GM18502 (cell line): Measurements from ENCODE around the gene SLC7A1.

ENCODE experiments used
- ATAC-seq: cut with Tn5 transposase; IDR thresholded peaks from one replicate; pipeline ENCODE4 v1.9.1; 2021; ENCODE audit warnings: mild to moderate bottlenecking; ENCODE audit not compliant: unreplicated experiment, poor library complexity

The SLC7A1 gene

DNA sequence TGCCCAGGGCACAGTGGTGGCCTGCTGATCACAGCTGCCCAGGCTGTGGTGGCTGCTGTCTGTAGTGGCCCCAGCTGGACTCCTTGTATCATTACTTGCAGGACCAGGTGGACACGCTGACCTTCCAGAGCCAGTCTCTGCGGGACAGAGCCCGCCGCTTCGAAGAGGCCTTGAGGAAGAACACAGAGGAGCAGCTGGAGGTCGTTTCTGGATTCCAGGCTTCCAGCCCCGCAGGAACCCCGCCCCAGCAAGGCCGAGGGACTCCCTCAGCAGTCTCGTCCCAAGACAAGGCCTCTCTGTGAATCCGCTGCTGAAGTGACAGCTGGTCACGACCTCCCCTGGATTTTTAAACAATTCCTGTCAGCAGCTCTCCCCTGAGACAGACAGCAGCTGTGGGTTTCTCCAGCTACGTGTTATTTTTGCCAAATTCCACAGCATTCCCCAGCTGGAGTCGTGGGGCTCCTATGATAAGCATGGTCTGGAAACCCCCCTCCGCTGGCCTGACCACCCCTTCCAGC is 98.3 kb downstream of the SLC7A1 start:
- no peak for ATAC-seq

DNA sequence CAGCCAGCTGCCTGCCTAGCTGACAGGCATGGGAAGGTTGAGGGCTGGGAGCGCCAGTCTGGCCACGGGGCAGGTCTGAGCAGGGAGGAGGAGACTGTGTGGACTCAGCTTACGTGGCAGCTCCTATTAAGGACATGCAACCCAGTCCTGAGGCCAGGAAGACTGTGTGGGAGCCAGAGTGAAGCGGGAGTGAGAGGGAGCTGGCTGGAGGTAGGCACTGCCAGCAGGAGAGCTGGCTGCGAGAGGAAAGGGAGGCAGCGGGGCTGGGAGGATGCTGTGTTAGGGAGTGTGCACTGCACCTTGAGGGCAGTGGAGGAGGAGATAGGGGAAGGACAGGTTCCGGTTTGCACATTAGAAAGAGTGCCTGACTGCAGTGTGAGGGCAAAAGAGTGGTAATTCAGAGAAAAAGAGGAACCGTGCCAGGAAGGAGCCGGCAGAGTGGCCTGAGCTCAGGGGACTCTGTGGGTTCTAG is 99.2 kb downstream of the SLC7A1 start:
- peak; percentile 78 for ATAC-seq

DNA sequence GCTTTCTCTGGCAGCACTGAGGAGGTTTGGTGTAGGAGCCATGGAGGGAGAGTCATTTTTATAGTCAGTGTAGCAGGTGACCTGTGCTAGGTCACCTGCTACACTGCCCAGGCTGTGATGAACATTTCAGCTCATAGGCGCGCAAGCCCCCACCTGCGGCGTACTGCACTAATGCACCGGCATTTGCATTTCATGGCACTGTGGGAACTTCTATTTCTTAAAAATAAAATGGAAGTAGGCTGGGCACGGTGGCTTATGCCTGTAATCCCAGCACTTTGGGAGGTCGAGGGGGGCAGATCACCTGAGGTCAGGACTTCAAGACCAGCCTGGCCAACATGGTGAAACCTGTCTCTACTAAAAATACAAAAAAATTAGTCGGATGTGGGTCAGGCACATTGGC is 101.0 kb downstream of the SLC7A1 start:
- ATAC-seq, result no peak

DNA sequence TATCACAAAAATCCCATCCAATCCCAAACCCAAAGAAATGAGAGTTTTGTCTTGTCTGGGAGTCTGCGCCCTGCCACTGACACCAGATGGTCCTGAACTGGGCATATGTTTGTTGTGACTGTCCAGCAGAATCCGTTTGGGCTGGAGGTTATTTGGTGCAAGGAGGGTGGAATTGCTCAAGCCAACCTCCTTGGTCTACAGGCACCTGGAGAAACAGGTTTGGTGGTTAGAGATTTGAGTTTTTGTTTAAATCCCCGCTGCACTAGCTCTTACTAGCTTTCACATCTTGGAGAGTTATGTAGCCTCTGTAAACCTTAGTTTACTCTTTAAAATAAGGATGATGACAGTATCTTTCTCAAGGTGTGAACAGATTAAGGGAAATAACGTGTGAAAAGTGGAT is 101.7 kb downstream of the SLC7A1 start:
- no peak for ATAC-seq

DNA sequence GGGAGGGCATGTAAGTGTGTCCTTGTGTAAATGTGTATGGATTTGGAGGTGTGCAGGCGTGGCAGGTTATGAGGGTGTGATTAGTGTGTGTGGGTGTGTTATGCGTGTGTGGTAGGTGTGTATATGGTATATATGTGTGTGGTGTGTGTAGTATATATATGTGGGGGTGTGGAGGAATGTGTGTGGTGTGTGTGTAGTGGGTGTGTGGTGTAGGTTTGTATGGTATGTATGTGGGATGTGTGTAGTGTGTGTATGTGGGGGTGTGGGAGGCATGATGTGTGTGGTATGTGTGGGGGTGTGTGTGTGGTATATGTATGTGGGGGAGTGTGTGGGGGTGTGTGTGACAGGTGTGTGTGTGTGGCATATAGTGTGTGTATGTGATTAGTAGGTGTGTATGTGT is 104.2 kb downstream of the SLC7A1 start:
- ATAC-seq, result no peak

DNA sequence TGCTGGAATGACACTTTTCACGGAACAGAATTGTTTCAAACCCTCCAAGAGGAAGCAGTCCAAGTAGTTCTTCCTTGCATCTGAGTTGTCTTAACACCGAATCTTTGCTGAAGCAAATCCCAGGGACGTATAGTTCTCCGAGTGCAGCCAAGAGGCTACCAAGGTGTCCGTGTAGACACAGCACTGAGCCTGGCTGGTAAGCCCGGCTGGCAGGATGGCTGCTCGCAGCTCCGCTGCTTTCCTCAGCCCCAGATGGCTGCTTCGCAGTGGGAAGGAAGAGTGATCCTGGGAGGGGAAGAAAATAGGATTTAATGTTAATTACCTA is 105.0 kb downstream of the SLC7A1 start:
- no peak for ATAC-seq

DNA sequence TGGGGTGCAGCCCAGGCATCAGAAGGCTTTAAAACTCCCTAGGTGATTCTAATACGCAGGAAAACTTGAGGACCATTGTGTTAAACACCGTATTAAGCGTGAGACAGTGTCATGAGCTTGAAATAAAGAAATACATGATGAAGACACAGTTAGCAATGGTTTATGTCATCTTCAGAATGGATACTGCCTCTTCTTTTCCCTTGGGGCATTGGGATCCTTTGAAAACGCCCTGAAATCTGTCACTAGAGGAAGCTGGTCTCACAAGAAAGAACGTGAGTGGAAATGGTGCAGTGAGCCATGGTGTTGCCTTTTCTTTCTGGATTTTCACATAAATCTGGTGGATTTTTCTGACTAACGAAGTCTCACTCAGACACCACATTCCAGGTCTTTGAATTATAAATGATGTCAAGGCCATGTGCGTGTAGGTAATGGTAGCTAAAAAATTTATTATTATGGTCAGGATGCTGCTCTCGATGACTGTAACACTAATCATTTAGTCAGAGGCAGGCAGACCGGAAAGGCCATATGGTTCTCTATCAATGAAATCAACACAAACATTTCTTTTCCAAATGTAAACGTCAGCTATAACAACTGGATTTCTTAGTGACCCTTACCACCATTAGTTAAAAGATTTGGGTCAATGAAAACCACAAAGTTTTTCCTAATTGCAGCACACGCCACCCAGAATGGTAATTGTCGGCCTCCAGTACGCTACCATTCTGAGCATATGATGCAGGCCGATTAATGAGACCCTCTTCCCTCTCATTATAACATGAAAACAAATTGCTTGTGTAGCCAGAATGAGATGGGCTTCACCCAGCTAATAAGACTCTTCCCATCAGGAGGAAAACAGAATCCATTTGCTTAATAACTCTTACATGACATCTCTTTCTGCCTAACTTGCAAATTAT is 105.6 kb downstream of the SLC7A1 start:
- ATAC-seq, result no peak

DNA sequence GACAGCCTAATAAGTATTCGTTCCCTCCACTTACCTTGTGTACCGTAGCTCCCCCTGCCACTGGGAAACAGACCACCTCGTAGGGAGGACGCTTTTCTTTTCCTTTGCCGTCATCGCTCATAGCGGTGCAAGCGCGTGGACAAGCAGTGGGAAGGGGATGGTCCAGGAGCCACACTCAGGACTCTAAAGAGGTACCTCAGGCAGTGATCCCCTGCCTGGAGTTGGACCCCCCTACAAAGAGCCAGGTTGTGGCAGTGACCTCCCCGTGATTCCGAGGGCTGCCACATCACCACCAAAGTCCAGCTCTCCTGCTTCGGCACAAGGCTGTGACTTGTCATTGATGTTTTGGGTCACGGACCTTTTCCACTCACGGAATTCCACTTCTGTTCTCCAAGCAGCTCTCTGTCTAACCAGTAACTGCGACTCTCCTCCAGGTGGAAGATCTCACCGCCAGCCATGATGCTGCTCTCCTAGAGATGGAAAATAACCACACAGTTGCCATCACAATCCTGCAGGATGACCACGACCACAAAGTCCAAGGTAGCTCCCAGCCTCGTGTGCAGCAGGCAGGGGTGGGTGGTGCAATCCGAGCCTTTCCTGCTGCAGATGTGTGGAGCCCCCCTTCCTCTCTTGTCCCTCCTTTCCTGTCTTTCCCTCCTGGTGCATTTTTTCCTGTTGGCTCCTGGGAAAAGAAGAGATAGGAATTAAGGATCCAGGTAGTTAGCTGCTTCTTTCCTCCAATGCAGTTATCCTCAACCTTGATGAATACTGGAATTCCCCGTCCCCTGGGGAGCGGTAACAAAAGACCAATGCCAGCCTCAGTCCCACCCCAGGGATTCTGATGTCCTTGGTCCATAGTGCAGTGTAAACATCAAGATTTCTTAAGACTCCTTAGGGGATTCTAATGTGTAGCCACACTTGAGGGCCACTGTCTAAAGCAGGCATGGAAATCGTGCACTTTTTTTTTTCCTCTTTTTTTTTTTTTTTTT is 107.7 kb downstream of the SLC7A1 start:
- no peak for ATAC-seq

DNA sequence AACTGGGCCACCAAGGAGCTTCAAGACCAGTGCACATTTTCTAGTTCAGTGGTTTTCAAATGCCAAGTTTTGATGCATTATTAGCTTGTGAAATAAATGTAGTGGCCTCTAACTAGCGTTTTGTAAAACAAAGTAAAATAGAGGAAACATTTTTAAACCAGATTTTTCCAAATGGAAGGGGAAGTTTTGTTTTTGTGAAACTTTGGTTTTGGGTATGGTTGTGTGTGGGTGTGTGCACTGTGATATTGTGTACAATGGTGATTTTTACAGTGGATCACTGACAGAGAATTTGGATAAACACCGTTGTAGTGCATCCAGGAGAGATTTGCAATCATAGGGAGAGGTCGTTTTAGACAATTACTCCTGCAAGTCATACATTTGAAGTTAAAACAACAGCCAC is 108.9 kb downstream of the SLC7A1 start:
- no peak for ATAC-seq

DNA sequence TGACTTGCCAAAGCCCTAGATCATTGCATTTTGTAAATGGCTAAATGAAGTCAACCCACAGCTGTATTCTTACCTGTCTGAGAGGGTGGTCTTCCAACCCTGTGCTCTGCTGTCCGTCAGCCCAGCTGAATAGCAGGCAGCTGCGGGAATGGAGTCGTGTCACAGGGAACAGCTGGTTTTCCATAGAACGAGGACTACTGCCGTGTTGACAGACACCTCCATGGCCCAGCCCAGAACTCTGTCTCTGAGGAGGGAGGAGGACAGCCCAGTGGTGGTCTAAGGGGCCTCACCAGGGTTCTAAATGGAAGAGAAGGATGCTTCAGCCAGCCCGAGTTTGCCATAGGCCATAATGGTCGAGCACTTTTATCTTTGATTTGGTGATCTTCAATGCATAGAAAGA is 110.7 kb downstream of the SLC7A1 start:
- no peak for ATAC-seq

DNA sequence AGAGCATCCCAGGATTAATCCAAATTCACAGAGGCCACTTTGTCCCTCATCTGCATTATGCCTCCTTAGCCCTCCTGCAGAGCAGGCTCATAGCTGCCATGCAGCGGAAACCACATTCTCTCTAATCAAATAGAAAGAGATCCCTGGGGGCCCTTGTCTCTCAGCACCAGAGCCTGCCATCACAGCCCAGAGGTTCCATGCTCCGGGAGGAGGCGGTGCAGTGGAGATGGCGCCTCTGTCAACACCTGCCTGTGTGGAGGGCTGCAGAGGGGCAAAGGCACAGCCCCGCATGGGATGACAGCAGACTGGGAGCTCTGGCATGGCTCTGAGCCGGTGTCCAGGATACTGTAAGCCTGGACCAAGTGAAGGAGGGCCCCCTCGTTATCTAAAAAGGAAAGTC is 111.3 kb downstream of the SLC7A1 start:
- no peak for ATAC-seq

DNA sequence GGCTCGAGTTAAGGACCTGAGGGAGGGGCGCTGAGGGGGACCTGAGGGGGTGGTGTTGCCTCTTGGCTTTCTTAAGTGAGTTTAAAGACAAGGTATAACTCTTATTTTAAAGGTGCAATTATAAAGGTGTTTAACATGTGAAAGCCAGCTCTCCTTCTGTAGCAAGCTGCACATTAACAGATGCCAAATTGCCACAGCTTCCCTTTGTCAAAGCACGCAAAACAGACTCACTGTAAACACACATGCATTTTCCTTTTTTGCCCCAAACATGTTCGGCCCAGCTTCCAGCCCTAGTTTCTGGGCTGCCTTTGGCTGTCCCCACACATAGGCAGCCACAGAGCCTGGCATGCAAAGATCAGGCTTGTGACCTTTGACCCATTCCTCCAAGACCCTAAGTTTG is 111.9 kb downstream of the SLC7A1 start:
- ATAC-seq, result no peak

DNA sequence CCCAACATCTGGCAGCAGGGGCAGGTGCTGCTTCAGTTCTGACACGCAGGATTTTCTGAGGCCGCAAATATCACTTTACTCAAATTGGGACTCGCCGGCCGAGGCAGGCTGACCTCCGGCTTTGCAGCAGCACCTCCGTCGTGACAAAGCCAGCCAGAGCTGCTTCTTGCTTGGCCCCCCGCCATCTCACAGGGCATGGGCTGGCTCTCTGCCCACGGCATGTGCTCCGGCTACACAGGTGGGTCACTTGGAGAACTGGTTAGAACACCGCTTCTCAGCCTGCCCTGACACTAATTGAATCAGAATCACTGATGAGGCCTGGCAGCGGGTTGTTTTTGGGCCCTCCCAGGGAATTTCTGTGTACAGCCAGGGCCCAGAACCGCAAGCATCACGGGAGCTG is 112.3 kb downstream of the SLC7A1 start:
- ATAC-seq, result no peak

DNA sequence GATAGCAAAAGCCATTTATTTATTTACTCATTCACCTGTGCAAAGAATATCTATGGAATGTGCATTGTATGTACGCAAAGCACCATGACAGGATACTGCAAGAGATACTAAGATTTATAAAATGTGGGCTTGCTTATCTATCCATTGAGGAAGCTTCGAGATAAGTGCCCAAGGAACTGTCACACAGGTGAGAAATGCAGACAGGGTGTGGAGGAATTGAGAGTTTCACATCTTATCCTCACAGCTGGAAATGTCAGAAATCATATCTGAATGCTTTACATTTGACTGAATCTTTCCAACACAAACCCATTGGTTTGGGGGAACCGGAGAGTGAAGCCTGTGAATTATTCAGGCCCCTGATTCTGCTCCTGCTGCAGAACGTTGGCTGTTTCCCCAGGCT is 113.0 kb downstream of the SLC7A1 start:
- no peak for ATAC-seq

DNA sequence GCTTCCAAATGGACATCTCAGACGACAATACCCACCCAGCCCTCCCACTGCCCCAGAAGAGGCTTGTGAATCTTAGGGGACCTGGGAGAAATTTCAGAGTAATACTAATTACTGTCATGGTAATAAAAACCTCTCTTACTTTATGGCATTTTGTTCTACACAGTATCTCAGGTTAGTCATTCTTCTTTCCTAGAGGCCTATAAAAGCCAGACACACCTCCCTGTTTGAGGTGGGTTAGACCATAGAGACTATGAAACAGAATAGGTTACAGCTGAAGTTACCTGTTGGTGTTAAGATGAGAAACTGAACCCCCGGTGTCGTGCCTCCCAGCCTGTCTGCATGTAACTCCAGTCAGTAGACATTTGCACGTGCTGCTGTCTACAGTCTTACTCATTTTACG is 113.9 kb downstream of the SLC7A1 start:
- no peak for ATAC-seq

DNA sequence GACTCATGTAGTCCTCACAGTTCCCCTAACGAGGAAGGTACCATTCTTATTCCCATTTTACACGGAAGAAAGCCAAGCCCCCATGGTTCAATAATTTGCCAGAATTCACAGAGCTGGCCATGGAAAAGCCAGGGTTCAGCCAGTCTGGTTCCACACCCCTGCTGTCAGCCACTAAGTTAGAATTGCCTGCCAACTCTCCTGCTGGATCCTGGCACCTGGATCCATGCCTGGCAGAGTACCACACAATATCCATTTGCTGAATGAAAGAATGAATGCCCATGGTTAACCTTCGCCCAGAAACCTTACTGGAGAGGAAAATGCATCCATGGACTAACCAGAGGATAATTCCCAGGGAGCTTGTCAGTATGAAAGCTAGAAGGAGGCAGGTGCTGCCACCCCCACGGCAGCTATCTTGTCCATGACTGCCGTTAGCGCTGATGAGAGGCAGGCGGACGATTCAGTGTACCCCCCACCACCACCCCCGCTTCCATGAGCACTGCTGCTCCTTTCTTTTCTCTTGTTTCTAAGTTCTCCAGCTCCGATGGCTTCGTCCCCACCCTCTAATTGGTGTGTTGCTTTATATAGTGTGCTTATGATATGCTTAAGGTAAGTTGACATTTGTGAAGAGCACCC is 114.5 kb downstream of the SLC7A1 start:
- ATAC-seq, result no peak

DNA sequence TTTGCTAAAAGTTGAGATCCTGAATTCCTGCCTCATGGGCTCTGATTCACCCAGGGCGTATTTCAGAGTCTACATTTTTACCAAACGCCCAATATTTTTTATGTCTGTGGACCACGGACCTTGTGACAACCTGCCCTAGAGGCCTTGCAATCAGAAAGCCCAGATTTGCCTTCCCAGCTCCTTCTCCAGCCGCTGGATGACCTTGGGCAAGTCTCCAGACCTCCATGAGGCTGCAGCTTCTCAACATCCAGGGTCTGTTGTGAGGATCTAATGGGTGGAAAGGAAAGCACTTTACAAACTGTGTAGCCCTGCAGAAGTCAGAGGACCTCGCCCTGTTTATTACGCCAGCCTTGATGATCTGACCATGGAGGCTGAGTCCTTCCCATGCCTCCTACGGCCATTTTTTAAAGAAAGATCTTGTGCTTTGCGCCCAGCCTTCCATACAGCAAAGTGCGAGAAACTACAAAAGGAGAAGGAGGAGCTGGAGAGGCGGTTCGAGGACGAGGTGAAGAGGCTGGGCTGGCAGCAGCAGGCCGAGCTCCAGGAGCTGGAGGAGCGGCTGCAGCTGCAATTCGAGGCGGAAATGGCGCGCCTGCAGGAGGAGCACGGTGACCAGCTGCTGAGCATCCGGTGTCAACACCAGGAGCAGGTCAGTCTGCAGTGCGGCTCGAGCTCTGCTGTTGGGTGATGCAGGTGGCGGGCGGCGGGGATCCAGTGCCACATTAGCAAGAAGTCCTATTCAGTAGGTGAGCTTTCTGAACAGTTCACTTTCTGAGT is 115.6 kb downstream of the SLC7A1 start:
- ATAC-seq, result no peak

DNA sequence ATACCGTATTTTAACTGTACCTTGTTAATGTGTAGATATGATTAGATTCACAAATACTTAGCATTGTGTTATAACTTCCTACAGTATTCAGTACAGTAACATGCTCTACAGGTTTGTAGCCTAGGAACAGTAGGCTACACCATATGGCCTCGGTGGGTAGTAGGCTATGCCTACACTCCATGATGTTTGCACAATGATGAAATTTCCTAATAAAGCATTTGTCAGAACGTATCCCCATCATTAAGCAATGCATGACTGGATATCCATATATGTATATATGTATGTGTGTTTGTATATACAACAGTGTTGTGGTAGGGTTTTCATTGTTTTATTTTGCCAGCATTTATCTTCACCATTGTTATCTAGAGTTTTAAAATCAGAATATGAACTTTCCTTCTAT is 119.4 kb downstream of the SLC7A1 start:
- no peak for ATAC-seq

DNA sequence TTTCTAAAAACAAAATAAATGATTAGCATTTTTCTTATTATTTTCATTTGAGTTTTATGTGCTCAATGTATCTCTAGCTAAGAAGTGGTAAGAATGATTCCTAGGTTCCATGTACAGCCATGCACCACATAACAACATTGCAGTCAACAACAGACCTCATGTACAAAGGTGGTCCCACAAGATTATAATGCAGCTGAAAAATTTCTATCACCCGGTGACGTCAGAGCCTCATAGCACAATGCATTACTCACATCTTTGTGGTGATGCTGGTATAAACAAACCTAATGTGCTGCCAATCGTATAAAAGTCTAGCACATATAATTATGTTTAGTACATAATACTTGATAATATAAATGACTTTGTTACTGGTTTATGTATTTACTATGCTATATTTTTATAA is 120.5 kb downstream of the SLC7A1 start:
- no peak for ATAC-seq

DNA sequence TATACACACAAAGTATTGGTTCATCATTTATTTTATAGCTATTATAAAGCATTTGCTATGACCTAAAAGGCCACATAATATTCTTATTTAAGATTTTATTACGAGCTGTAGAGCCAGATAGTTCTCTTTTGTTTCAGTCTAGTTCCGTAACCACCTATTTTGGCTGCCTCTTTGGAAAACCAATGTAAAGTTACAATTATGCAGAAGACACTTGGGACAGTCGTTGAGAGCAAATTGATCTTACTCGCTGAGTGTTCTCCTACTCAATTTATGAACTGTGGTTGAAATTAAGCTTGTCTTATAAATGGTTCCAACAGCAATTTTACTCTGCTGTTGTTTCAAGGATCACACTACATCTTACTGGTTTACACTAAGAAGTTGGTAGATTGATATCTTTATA is 122.3 kb downstream of the SLC7A1 start:
- no peak for ATAC-seq
